HFF-Myc (cell line): ENCODE results near the gene LMOD1.

Experiments used
- DNase-seq: peaks from one replicate; pipeline ENCODE4 v3.0.0-alpha.2; 2011; ENCODE audit warnings: low read depth; ENCODE audit errors: extremely low read depth
- H3K4me3 ChIP-seq: replicated peaks from 2 replicates; pipeline ENCODE4 v1.5.1; 2011; ENCODE audit warnings: low read depth, mild to moderate bottlenecking, control low read depth, low read length
- CTCF ChIP-seq: IDR thresholded peaks from 2 replicates; pipeline ENCODE4 v1.5.1; 2012; ENCODE audit warnings: mild to moderate bottlenecking, low read depth, low read length, control low read depth; ENCODE audit errors: missing control alignments

LMOD1 gene

GRCh38 chr1:201918343-201918742, 28.0 kb downstream of the LMOD1 start:
- H3K4me3 ChIP-seq = no peak overlapping the region
- TF ChIP-seq CTCF = no peak
- DNase-seq = no peak

GRCh38 chr1:201917362-201918033, 28.9 kb downstream of the LMOD1 start:
- peak; percentile 67 for DNase-seq
- no peak for TF ChIP-seq CTCF

GRCh38 chr1:201916649-201917249, 29.6 kb downstream of the LMOD1 start:
- TF ChIP-seq CTCF = no peak
- no peak overlapping the region for H3K4me3 ChIP-seq
- DNase-seq = peak; percentile 72

More at GRCh38 chr1:201917362-201918033, 28.9 kb downstream of the LMOD1 start:
- no peak overlapping the region for H3K4me3 ChIP-seq

- no peak overlapping the region for H3K4me3 ChIP-seq
- no peak for DNase-seq
- no peak for TF ChIP-seq CTCF
Observed at GRCh38 chr1:201914456-201915235, 31.7 kb downstream of the LMOD1 start.

- H3K4me3 ChIP-seq = no peak overlapping the region
- no peak for TF ChIP-seq CTCF
- no peak for DNase-seq
Observed at GRCh38 chr1:201912832-201913231, 33.5 kb downstream of the LMOD1 start.

GRCh38 chr1:201911826-201912571, 34.3 kb downstream of the LMOD1 start:
- DNase-seq = no peak
- no peak for TF ChIP-seq CTCF
- H3K4me3 ChIP-seq = no peak overlapping the region
